NCI-H1105 (cell line): Measurements from ENCODE around the gene MOCS1.

Source experiments
- DNase-seq: peaks from one replicate; lab custom pipeline; 2025; lab: John Stamatoyannopoulos, UW

MOCS1 gene

GRCh38 chr6:39924283-39924682 lies 10.0 kb downstream of the MOCS1 start:
- no peak for DNase-seq

DNA sequence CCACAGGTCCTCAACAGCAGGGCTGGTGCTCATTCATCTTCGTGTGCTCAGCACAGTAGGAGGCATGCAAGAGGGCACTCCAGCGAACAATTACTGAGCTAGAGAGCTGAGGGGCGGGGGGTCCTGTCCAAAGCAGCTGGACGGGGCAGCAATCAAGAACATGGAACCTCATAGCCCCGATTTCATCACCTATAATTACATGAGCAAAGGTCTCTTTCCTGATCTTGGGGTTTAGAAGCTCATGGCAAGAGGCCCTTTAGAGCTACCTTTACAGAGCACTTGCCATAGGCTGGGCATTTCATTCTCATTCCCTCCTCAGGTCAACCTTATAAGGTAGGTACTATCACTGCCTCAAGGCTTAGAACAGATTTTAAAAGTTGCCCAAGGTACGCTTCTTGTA lies 10.4 kb downstream of the MOCS1 start:
- no peak for DNase-seq

- DNase-seq = no peak
Measured at GRCh38 chr6:39923394-39923793, 10.9 kb downstream of the MOCS1 start.

DNA sequence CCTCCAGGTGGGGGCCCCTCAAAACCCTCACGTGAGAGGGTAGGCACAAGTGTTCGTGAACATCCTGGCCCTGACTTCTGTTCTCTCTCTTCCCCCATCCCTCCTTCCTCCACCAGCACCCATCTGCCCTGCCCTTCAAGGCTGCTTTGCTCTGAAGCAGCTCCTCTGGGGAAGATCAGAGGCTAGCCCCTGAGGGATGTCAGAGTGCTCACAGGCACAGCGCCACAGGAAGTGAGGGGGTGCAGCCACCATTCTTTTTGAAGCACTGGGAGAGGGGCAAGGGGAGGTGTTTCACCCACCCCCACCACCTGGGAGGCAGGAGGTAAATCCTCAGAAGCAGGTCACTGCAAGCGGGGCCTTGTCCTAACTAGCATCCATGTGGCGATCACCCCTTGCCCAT lies 11.4 kb downstream of the MOCS1 start:
- no peak for DNase-seq

GRCh38 chr6:39920157-39920556 lies 14.1 kb downstream of the MOCS1 start:
- DNase-seq = no peak

DNA sequence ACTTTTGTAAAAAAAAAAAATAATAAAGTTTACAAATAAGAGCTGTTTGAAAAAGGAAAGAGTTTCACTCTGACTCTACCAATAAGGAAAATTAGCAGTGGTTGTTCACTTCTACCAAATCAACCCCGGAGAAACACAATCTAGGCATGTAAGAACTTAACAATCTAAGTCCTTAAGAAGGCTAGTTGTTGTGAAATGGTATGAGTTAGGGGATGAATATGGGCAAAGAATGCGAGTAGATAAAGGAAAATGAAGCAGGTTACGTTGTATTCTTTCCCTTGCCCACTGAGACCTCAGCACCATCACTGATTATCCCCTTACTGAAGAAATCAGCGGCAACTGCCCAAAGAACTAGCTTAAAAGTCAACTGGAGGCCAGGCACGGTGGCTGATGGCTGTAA lies 15.4 kb downstream of the MOCS1 start:
- no peak for DNase-seq

- no peak for DNase-seq
Measured at GRCh38 chr6:39917981-39918380, 16.3 kb downstream of the MOCS1 start.

DNA sequence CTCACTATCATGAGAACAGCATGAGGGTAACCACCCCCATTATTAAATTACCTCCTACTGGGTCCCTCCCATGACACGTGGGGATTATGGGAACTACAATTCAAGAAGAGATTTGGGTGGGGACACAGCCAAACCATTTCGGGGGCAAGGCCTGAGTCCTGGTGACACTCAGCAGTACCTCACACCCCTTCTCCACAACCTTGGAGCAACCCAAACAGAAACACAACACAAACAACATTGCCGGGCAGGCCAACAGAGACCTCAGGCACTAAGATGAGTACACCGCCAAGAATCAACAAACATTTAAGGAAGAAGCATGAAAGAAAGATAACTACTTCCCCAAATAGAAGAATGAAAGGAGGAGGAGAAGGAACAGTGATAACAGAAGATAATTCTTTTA lies 16.9 kb downstream of the MOCS1 start:
- no peak for DNase-seq

GRCh38 chr6:39915866-39916265 lies 18.4 kb downstream of the MOCS1 start:
- DNase-seq = no peak

GRCh38 chr6:39914239-39914638 lies 20.0 kb downstream of the MOCS1 start:
- no peak for DNase-seq

DNA sequence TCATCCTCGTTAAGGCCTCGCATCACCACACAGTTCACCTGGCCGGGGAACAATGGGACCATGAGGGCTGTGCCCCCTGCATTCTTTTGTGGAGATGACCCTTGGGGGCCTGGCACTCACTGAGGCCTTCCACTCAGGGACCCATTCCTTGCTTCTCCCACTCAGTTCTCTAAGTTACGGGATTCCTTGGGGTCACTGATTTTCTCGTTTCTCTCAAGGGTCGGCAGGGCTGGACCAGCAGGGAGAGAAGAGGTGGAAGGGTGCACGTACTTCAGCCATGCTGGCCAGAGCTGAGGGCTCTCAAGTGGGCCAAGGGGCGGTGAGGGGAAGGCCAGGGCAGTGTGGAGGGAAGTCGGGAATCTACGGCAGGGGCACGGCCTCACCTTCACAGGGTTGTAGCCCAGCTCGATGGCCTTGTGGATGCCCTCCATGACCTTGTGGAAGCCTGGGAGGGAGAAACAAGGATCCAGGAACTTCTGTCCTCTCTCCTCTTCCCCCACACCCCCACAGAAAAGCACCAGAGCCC lies 20.8 kb downstream of the MOCS1 start:
- DNase-seq = no peak

- DNase-seq = no peak
Measured at GRCh38 chr6:39912446-39912845, 21.8 kb downstream of the MOCS1 start.

DNA sequence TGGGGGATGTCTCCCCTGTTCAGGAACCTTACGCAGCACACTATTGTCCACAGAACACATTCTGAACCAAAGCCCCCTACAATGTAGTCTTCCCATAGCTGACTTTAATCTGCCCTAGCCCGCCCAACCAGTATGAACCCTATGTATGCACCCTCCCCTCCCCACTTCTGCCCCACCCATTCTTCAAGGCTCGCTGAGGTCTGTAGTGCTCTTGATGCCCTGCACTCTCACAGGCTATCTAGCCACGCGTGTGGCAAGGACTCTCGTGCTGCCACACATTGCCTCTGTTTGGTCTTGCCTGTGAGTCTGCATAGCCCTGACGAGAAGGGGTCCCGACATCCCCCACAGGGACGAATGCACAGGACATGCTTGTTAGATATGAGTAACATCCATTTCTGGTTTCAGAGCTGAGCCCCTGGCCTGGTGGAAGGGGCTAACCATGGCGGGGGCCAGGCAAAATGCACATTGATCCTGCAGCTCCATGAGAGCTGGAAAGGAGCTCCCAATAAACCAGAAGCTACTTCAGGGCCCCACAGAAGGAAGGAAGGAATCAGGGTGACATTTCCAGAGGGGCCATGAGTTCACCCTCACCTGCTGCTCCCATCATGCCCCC lies 22.6 kb downstream of the MOCS1 start:
- no peak for DNase-seq

GRCh38 chr6:39910744-39911143 lies 23.5 kb downstream of the MOCS1 start:
- no peak for DNase-seq

DNA sequence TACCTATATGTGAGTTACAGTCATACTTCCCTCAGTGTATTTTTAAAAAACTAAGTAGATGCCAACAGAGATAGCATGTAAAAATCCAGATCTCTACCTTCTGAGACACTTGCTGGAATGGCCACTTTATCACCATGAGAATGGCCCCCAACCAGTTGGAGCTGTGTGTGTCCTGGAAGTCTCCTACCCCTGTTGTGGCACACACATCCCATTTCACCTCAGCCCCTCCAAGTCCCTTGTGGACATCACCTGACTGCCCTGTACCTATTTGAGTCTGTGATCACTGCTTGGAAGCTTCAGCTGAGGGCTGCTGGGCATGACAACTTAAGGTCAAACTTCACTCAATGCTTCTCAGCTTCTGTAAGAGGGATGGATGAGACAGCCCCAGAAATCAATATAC lies 24.1 kb downstream of the MOCS1 start:
- no peak for DNase-seq

GRCh38 chr6:39909701-39910100 lies 24.6 kb downstream of the MOCS1 start:
- DNase-seq = no peak

GRCh38 chr6:39908838-39909583 lies 25.3 kb downstream of the MOCS1 start:
- DNase-seq = no peak

DNA sequence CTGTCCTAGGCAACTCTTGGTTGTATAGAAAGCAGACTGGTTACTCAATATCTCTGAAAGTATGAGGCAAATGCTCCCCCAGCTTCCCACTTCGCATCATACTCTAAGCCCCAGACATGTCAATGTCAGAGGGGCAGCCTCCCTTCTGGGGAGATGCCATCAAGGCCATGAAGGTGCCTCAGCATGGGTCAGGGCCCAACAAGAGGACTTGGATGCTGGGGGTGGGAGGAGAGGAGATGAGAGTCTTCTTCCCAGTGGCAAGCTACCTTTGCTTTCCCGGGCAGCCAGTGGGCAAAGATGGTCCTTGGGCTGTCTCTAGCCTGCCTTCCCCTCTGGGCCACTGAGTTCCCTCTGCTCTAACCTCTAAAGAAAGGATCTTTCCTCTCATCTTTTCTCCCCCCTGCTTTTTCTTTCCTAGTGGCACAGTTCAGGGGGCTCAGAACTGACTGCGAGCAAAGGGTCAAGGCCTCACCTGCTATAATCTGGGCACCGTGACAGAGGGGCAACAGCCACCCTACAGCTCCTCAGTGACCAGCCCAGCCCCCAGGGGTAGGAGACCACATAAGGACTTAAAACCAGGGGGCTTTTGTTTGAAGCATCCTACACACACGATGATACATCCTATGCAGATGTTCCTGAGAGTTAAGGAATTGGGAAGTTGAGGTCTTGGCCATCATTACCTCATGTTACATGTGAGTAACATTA lies 26.2 kb downstream of the MOCS1 start:
- DNase-seq = no peak

- no peak for DNase-seq
Measured at GRCh38 chr6:39906318-39906761, 27.9 kb downstream of the MOCS1 start.

DNA sequence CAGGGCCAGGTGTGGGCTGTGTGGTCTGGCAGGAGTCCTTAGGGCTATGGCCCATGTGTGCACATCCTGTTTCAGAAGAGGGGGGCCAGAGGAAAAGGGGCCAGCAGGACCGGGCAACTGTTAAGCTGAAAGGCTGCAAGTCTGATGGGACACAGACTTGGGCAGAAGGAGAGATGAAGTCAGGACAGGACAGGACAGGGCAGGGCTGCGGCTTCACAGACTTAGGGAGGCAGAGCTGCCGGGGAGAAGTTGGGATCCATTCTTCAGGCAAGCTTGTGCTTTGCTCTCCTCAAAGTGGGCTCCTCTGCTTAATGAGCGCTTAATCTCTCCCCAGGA lies 28.7 kb downstream of the MOCS1 start:
- DNase-seq = no peak

DNA sequence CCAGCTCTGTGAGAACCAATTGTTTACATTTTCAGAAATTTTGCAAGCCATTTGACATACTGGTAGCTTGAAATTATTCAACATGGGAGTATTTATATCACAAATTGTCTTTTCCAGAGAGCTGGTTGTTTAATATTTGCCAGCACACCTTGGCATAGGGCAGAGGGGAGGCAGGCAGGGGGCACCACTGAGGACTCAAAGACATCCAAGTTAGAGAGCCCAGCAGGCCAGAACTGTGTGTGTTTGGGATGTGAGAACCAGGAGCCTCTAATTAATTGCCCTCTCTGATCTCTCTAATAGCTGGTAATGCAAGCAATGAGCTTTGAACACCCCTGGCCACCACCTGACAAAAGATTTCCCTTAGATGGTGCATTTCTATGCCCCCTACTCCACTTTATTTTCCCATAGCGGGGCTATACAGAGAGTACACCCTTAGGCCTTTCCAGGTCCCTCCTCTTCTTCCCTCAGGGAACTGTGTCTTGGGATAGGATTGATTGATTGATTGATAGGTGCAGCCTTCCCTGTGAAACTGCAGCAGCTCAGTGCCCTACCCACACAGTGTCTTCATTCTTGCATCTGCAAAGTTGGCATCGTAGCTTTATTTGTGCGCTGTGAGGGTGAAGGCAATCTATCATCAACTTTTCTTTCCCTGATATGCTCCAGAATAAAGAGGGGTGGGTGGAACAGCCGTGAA lies 29.2 kb downstream of the MOCS1 start:
- DNase-seq = no peak

GRCh38 chr6:39903656-39904055 lies 30.6 kb downstream of the MOCS1 start:
- DNase-seq = no peak
